ENCODE data around the gene PHETA1. TPM values are rescaled to one million over a fixed set of nuclear protein-coding genes. Genes with fewer than 3 reads are reported as not detected.

The PHETA1 gene
- total and polyA plus RNA-seq, 10 of the 15 experiments (the other 5 are each of a cell fraction or from before 2014, with no cell fraction given): 0.02 to 1.3 (median 0.51) TPM; not detected in 1

DNA sequence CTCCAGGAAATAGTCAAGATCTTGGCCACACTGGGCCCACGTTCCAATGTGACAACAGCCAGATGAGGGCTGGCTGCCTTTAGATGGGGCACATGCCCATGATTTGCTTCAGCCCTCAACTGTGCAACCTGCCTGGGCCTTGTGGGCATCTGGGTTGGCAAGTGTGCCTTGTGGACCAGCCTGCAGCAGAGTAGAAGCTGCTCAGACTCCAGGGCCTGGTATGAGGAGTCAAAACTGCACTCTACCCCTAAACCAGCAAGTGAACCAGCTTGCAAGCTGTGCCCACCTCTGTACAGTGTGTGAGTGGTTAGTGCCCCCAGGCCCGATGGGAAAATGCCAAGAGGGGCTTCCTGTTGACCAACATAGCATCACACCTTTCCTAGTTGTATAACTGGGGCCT lies 17.9 kb downstream of the PHETA1 start (continued):
- TF ChIP-seq, protein P1, sequence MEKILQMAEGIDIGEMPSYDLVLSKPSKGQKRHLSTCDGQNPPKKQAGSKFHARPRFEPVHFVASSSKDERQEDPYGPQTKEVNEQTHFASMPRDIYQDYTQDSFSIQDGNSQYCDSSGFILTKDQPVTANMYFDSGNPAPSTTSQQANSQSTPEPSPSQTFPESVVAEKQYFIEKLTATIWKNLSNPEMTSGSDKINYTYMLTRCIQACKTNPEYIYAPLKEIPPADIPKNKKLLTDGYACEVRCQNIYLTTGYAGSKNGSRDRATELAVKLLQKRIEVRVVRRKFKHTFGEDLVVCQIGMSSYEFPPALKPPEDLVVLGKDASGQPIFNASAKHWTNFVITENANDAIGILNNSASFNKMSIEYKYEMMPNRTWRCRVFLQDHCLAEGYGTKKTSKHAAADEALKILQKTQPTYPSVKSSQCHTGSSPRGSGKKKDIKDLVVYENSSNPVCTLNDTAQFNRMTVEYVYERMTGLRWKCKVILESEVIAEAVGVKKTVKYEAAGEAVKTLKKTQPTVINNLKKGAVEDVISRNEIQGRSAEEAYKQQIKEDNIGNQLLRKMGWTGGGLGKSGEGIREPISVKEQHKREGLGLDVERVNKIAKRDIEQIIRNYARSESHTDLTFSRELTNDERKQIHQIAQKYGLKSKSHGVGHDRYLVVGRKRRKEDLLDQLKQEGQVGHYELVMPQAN (conservative IDR thresholded peaks at IDR 0.05): no peak
- TF ChIP-seq TARDBP (IDR thresholded peaks at IDR 0.05; ENCODE audit: borderline replicate concordance): no peak
- no peak for TF ChIP-seq SREBF2 (IDR thresholded peaks at IDR 0.05; ENCODE audit: low read length)
- TF ChIP-seq YY1 (IDR thresholded peaks at IDR 0.05; ENCODE audit: low read depth, low read length): no peak
- no peak for TF ChIP-seq SMARCA5 (IDR thresholded peaks at IDR 0.05)
- TF ChIP-seq NR2F1 (conservative IDR thresholded peaks at IDR 0.05): no peak
- TF ChIP-seq, protein P2, sequence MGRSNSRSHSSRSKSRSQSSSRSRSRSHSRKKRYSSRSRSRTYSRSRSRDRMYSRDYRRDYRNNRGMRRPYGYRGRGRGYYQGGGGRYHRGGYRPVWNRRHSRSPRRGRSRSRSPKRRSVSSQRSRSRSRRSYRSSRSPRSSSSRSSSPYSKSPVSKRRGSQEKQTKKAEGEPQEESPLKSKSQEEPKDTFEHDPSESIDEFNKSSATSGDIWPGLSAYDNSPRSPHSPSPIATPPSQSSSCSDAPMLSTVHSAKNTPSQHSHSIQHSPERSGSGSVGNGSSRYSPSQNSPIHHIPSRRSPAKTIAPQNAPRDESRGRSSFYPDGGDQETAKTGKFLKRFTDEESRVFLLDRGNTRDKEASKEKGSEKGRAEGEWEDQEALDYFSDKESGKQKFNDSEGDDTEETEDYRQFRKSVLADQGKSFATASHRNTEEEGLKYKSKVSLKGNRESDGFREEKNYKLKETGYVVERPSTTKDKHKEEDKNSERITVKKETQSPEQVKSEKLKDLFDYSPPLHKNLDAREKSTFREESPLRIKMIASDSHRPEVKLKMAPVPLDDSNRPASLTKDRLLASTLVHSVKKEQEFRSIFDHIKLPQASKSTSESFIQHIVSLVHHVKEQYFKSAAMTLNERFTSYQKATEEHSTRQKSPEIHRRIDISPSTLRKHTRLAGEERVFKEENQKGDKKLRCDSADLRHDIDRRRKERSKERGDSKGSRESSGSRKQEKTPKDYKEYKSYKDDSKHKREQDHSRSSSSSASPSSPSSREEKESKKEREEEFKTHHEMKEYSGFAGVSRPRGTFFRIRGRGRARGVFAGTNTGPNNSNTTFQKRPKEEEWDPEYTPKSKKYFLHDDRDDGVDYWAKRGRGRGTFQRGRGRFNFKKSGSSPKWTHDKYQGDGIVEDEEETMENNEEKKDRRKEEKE (IDR thresholded peaks at IDR 0.05): no peak
- no peak for TF ChIP-seq TCF12 (IDR thresholded peaks at IDR 0.05; ENCODE audit: low read depth, low read length)
- TF ChIP-seq, protein P3, sequence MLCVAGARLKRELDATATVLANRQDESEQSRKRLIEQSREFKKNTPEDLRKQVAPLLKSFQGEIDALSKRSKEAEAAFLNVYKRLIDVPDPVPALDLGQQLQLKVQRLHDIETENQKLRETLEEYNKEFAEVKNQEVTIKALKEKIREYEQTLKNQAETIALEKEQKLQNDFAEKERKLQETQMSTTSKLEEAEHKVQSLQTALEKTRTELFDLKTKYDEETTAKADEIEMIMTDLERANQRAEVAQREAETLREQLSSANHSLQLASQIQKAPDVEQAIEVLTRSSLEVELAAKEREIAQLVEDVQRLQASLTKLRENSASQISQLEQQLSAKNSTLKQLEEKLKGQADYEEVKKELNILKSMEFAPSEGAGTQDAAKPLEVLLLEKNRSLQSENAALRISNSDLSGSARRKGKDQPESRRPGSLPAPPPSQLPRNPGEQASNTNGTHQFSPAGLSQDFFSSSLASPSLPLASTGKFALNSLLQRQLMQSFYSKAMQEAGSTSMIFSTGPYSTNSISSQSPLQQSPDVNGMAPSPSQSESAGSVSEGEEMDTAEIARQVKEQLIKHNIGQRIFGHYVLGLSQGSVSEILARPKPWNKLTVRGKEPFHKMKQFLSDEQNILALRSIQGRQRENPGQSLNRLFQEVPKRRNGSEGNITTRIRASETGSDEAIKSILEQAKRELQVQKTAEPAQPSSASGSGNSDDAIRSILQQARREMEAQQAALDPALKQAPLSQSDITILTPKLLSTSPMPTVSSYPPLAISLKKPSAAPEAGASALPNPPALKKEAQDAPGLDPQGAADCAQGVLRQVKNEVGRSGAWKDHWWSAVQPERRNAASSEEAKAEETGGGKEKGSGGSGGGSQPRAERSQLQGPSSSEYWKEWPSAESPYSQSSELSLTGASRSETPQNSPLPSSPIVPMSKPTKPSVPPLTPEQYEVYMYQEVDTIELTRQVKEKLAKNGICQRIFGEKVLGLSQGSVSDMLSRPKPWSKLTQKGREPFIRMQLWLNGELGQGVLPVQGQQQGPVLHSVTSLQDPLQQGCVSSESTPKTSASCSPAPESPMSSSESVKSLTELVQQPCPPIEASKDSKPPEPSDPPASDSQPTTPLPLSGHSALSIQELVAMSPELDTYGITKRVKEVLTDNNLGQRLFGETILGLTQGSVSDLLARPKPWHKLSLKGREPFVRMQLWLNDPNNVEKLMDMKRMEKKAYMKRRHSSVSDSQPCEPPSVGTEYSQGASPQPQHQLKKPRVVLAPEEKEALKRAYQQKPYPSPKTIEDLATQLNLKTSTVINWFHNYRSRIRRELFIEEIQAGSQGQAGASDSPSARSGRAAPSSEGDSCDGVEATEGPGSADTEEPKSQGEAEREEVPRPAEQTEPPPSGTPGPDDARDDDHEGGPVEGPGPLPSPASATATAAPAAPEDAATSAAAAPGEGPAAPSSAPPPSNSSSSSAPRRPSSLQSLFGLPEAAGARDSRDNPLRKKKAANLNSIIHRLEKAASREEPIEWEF (IDR thresholded peaks at IDR 0.05; ENCODE audit: insufficient replicate concordance, low read depth, low read length): no peak
- TF ChIP-seq SP1 (IDR thresholded peaks at IDR 0.05; ENCODE audit: low read depth, low read length): no peak

Measured in GM12878 (cell line).